GM19324 (cell line): ENCODE data around the gene PDAP1.
"Not testable (repeated sequence)": the region's sequence is repeated elsewhere in the genome, so short reads cannot be mapped to it uniquely, and the experiment has no call there.

Experiments
- ATAC-seq: cut with Tn5 transposase; IDR thresholded peaks from one replicate; pipeline ENCODE4 v1.9.1; 2021; ENCODE audit warnings: mild to moderate bottlenecking, moderate library complexity; ENCODE audit not compliant: unreplicated experiment, low FRiP score

Gene PDAP1

DNA sequence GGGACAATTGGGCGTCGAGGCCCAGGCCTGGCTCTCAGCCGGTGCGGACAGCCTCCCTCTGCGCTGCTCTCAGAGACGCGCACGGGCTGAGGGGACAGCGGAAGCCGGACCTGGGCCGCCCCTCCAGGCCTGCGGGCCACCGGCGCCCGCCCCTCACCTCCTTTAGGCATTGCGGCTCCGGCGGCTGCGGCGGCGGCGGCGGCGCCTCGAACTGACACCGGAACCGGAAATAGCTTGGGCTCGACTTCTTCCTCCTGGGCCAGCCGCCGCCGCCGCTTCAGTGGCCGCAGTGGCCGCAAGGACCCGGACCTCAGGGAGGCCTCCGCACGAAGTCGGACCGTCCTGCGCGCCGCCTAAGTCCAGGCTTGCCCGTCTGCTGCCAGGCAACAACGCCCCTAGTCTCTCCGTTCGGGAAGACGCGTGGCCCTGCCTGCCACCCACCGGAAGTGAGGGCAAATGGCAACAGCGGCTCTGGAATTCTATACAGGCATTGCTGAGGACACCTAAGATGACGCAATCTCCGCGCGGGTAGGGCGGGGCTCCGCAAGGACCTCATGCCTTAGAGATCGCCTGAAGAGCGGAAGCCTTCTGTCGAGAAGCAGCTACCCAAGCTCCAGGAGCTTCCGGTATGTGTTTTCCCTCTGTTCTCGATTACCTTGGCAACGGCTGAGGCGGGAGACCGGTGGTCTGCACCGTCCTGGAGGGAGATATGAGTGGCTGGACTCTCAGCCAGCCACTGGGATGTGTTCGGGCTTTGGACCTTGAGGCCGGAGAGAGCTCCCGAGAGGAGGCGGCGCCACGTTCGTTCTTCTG is at the start of gene PDAP1, which contains the start of gene BUD31:
Gene PDAP1 (minus strand): TSS at position 219 of the 813 bp plus-strand sequence. CDS start 49 bp downstream, at position 170.
Gene BUD31 (plus strand): TSS at position 591 of the 813 bp plus-strand sequence. CDS start 2,124 bp downstream, outside the sequence.
- peak; percentile 79 for ATAC-seq

DNA sequence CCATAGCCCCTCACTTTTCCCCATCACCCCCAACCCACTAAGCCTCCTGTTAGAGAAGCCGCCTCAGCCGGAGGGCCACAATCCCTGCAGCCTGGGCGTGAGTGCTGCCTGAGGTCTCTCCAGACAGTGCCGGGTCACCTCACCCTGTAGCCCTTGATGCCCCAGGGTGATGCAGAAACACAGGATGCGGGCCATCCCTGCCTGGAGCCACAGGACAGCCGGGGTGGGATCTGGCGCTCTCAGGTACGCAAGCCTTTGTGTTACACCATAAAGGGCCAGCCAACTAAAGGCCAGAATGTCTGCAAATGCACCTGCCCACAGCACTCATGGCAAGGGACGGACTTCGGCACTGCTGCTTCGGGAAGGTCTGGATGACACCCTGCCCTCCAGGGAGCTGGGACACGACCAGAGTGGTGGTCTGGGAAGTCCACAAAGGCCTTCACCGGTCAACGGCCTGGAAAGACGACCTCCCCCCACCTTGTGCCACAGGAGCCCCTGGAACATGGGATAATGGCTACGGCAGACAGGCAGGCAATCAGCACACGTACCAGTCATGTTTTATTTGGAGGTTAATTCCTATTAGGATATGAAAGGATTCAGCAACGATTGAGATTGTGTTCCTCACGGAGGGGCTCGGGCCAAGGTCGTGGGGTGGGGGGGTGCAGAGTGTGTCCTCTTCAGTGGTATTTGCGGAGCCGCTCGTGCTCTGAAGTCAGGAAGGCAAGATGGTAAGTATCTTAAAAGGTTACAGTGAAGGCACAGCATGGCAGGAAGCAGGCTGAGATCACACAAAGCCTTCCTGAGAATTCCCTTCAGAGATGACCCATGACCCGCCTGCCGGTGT is 49.5 kb upstream of the PDAP1 start:
- ATAC-seq = no peak

DNA sequence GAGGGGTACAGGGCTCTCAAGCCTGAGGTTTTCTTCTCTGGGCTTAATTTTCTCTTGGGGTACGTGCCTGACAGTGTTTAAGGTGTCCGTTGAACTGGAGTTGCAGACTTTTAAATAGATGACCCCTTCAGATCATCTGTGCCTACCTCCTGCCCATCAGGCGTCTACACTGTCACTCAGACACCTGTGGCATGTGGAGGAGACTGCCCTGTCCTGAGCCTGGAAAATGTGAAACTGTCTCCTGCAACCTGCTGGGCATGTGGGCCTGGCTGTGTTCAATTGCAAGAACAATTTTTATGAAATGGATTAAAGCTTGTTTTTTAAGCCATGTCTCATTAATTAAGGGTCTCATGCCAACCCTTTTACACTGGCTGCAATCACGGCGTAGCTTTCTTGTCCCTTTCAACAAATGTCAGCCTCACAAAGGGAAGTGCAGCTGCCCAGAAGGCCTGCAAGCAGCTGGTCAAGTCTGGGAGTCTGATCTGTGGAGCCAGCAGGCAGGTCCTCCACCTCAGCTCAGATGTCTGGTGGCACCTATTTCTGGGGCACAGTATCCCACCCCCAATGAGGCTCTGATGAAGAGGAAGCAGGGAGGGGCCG is 48.8 kb upstream of the PDAP1 start:
- ATAC-seq = no peak

- no peak for ATAC-seq
These were observed 47.9 kb upstream of the PDAP1 start for GRCh38 chr7:99456288-99456687.

GRCh38 chr7:99455874-99456273 is 47.5 kb upstream of the PDAP1 start:
- ATAC-seq = no peak

DNA sequence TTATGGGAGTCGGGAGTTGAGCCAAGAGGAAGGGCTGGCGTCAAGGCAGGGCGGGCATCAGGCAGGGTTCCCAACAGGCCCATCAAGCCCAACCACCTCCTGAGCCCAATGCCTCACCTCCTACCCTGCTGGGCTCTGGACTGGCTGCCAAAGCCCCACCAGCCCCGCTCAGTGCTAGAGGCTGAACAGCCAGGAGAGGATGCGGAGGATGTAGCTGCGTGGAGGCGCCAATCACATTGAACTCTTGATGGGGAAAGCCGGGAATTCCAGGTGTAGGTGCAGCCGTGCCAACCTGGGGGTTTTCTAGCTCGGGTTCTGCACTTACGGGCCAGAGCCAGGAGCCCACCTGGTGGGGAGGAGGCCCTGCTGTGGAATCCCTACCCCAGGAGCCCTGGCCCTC is 44.7 kb upstream of the PDAP1 start:
- ATAC-seq = no peak

DNA sequence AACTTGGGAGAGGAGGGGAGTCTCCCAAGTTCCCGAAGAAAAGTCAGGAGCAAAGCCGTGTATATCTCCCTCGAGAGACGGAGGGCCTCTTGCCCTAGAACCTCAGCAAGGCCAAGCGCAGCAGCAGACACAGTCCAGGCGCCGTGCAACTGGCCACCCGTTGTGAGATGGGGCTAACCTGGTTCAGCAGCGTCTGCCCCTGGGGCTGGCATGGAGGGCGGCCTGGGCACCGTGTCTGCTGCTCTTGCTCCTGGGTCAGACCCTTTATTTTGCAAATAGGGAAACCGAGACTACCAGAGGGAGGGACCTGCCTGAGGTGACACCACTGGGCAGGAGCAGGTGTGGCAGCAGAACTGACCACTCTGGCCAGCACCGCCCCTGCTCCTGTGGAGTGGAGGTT is 44.1 kb upstream of the PDAP1 start:
- no peak for ATAC-seq

DNA sequence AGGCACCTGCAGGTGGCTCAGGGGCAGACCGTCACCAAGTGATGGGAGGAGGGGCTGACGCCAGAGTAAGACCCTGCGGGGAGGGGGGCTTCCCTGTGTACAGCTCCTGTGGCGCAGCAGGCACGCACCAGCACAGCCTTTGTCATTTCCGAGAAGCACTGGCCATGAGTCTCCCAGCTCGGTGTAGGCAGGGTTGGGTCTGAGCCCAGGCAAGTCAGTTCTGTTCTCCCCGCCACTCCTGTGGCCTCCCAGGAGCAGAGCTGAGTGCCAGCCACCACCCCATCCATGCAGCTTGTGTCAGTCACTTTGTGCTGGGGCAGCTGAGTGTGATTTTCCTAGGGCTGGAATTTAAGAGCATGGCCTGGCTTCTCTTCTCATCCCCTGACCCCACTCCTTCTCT is 43.5 kb upstream of the PDAP1 start:
- ATAC-seq = no peak

- no peak for ATAC-seq
These were observed 40.9 kb upstream of the PDAP1 start for GRCh38 chr7:99449326-99449725.

DNA sequence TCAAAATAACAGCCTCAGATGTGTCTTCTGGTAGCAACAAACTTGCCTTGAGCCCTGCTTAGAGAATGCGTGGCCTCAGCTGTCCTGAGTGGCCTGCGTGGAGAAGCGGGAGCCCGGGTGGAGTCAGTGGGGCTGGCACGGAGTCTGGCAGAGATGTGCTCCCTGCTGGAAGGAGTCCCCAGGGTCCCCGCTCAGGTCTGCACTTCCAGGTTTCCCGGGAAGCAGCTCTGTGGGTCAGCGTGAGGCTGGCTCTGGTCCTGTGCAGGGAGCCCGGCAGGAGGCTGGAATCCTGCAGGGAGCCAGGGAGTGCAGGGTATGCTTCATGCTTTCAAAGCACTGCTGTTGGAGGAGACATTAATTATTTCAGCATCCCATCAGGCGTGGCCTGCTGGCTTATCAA is 40.5 kb upstream of the PDAP1 start:
- ATAC-seq = no peak

- no peak for ATAC-seq
These were observed 39.5 kb upstream of the PDAP1 start for GRCh38 chr7:99447943-99448342.

- ATAC-seq = no peak
These were observed 37.7 kb upstream of the PDAP1 start for GRCh38 chr7:99446096-99446495.

DNA sequence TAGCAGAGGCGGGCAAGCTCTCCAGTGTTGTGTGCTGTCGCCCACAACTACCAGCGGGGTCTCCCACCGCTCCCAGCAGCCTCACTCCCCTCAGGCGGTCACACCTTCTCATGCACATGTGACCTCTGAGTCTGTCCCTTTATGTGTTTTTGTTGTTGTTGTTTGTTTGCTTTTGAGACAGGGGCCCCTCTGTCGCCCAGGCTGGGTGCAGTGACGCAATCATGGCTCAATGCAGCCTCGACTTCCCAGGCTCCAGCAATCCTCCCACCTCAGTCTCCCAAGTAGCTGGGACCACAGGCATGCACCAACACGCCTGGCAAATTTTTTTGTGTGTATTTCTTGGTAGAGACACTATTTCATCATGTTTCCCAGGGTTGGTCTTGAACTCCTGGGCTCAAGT is 31.8 kb upstream of the PDAP1 start:
- no peak for ATAC-seq

GRCh38 chr7:99438573-99439480 is 30.4 kb upstream of the PDAP1 start, which contains the start of the genes CPSF4 and PTCD1:
TSS of gene CPSF4 (plus strand) at chr7:99438943. CDS start at chr7:99439083, 140 bp downstream.
TSS of gene PTCD1 (minus strand) at chr7:99438798. CDS start at chr7:99435242, 3,556 bp downstream.
- ATAC-seq = peak; percentile 92

GRCh38 chr7:99437946-99438572 is 29.7 kb upstream of the PDAP1 start:
- ATAC-seq = peak; percentile 9

- ATAC-seq = no peak
These were observed 24.8 kb upstream of the PDAP1 start for GRCh38 chr7:99433158-99433557.

DNA sequence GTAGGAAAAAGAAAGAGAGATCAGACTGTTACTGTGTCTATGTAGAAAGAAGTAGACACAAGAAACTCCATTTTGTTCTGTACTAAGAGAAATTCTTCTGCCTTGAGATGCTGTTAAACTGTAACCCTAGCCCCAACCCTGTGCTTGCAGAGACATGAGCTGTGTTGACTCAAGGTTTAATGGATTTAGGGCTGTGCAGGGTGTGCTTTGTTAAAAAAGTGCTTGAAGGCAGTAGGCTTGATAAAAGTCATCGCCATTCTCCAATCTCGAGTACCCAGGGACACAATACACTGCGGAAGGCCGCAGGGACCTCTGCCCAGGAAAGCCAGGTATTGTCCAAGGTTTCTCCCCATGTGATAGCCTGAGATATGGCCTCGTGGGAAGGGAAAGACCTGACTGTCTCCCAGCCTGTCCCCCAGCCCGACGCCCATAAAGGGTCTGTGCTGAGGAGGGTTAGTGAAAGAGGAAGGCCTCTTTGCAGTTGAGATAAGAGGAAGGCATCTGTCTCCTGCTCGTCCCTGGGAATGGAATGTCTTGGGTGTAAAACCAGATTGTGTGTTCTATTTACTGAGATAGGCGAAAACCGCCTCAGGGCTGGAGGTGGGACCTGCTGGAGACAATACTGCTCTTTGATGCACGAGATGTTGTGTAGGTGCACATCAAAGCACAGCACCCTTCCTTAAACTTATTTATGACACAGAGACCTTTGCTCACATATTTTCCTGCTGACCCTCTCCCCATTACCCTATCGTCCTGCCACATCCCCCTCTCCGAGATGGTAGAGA is 23.6 kb upstream of the PDAP1 start:
- ATAC-seq = not testable (repeated sequence)

DNA sequence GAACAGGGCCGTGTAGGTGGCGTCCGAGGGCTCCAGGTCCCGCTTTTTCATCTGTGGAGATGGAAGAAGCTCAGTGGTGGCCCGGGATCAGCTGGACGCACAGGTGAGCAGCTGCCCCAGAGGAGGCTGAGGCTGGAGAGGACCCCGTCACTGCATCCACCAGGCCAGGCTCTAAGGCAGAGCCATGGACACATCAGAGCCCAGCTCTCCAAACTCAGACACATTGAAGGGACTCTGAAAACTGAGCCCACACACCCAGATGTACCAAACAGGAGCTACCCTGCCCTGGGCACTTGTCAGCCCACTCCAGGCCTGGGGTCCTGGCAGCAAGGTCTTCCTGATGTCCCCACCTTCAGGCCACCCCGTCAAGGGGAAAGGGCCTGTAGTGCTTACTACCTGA is 21.4 kb upstream of the PDAP1 start:
- ATAC-seq = no peak
